ENCODE data around the gene PRPH. TPM values are rescaled to one million over a fixed set of nuclear protein-coding genes. Genes with fewer than 3 reads are reported as not detected.
A peak's percentile ranks its signal among the peaks of the same experiment; 100 is the strongest.

PRPH gene
- total and polyA plus RNA-seq, 2 donors (not counting 1 experiment from before 2014, with no cell fraction given) = not detected

- Mint-ChIP-seq H3K4me1 (peaks cover 27% of the 10 kb centered on the region), H3K9me3 (ENCODE audit: insufficient read depth) (no peaks in the 10 kb centered on the region), H3K27ac (no peak overlapping the region), H3K27me3 (peaks cover 51% of the 10 kb centered on the region), H3K4me3 (peak overlapping the region; percentile 67)
- TF ChIP-seq CTCF (IDR thresholded peaks at IDR 0.05) = no peak
- intact Hi-C loops (cut with micrococcal nuclease) = no loop called here
- Histone ChIP-seq H3K4me1 (ENCODE audit: control insufficient read depth in 2 of 2, insufficient read depth in 2 of 2, low read length in 2 of 2) (peaks cover 30 to 40% of the 10 kb centered on the region in 2 donors), H3K27me3 (replicated peaks in 1 of 4; ENCODE audit: control extremely low read depth in 1 of 4, control insufficient read depth in 3 of 4, insufficient read depth in 4 of 4, low read length in 3 of 4) (peaks cover 0 to 67% (median 34%) of the 10 kb centered on the region in 4 experiments), H3K4me3 (ENCODE audit: control extremely low read depth in 1 of 5, extremely low read depth in 1 of 5, insufficient read depth in 1 of 5, low read depth in 2 of 5, low read length in 4 of 5) (peak overlapping the region in 1 of 5 experiments; percentile 42), H2AFZ (ENCODE audit: insufficient read depth, low read depth, low read length, poor library complexity, severe bottlenecking) (peak overlapping the region; percentile 5), H3K4me2 (replicated peaks; ENCODE audit: low read depth, low read length, poor library complexity, severe bottlenecking) (peak overlapping the region; percentile 81), H3K79me2 (ENCODE audit: control insufficient read depth, insufficient read depth, low read length) (no peaks in the 10 kb centered on the region), H3K9me3 (ENCODE audit: control extremely low read depth in 1 of 3, control insufficient read depth in 2 of 3, insufficient read depth in 1 of 3, low read length in 2 of 3) (peaks cover 0 to 18% (median 0%) of the 10 kb centered on the region in 3 donors), H3K9ac (ENCODE audit: low read length) (peak overlapping the region; percentile 51), H3K27ac (ENCODE audit: low read length in 2 of 2) (no peak overlapping the region), H4K20me1 (ENCODE audit: control insufficient read depth, insufficient read depth, low read length, poor library complexity, severe bottlenecking) (no peaks in the 10 kb centered on the region), H3K36me3 (replicated peaks in 1 of 2; ENCODE audit: control extremely low read depth in 1 of 2, control insufficient read depth in 1 of 2, extremely low read depth in 1 of 2, insufficient read depth in 2 of 2, low read length in 1 of 2) (no peaks in the 10 kb centered on the region)
- no peak for DNase-seq
- POLR2A ChIA-PET = no interaction called here
- WGBS (ENCODE audit: insufficient coverage) = 21% methylated on average over 4 of the region's 8 CpGs
- CTCF ChIA-PET = interaction anchor here (1.2 to 13.4 kb wide), 6 partner anchors 9 to 444 kb away, joined by 3 to 125 read pairs (median 11); partner anchors contain the start of genes DNAJC22 and TMBIM6
- ATAC-seq (ENCODE audit: low read depth) = peak; percentile 18
These were observed 2.7 kb downstream of the PRPH start for GRCh38 chr12:49297695-49298060.

- Histone ChIP-seq H4K20me1 (ENCODE audit: control insufficient read depth, insufficient read depth, low read length, poor library complexity, severe bottlenecking) (no peaks in the 10 kb centered on the region), H3K9ac (ENCODE audit: low read length) (no peak overlapping the region), H3K79me2 (ENCODE audit: control insufficient read depth, insufficient read depth, low read length) (no peaks in the 10 kb centered on the region), H3K4me2 (replicated peaks; ENCODE audit: low read depth, low read length, poor library complexity, severe bottlenecking) (no peak overlapping the region), H3K27me3 (replicated peaks in 1 of 4; ENCODE audit: control extremely low read depth in 1 of 4, control insufficient read depth in 3 of 4, insufficient read depth in 4 of 4, low read length in 3 of 4) (peaks cover 0 to 68% (median 34%) of the 10 kb centered on the region in 4 experiments), H3K4me3 (ENCODE audit: control extremely low read depth in 1 of 5, extremely low read depth in 1 of 5, insufficient read depth in 1 of 5, low read depth in 2 of 5, low read length in 4 of 5) (no peak overlapping the region), H3K9me3 (ENCODE audit: control extremely low read depth in 1 of 3, control insufficient read depth in 2 of 3, insufficient read depth in 1 of 3, low read length in 2 of 3) (peaks cover 0 to 18% (median 0%) of the 10 kb centered on the region in 3 donors), H3K4me1 (ENCODE audit: control insufficient read depth in 2 of 2, insufficient read depth in 2 of 2, low read length in 2 of 2) (peaks cover 30 to 40% of the 10 kb centered on the region in 2 donors), H3K36me3 (replicated peaks in 1 of 2; ENCODE audit: control extremely low read depth in 1 of 2, control insufficient read depth in 1 of 2, extremely low read depth in 1 of 2, insufficient read depth in 2 of 2, low read length in 1 of 2) (no peaks in the 10 kb centered on the region), H3K27ac (ENCODE audit: low read length in 2 of 2) (no peak overlapping the region), H2AFZ (ENCODE audit: insufficient read depth, low read depth, low read length, poor library complexity, severe bottlenecking) (no peak overlapping the region)
- peaks cover 27% of the 10 kb centered on the region for H3K4me1 Mint-ChIP-seq
- WGBS (ENCODE audit: insufficient coverage) = 51% methylated on average over 6 of the region's 6 CpGs
- intact Hi-C loops (cut with micrococcal nuclease) = no loop called here
- ChIA-PET POLR2A (no interaction called here), CTCF (interaction anchor here (1.8 to 5.3 kb wide), 2 partner anchors 10 to 49 kb away, joined by 9 to 30 read pairs; partner anchors contain the start of gene DNAJC22)
- no peak for TF ChIP-seq EZH2 (IDR thresholded peaks at IDR 0.05; ENCODE audit: borderline replicate concordance, insufficient read depth, low read depth, low read length, poor library complexity, severe bottlenecking)
- TF ChIP-seq CTCF (IDR thresholded peaks at IDR 0.05) = no peak
- no peak for DNase-seq
- H3K27me3 Mint-ChIP-seq = peaks cover 55% of the 10 kb centered on the region
- no peak for ATAC-seq (ENCODE audit: low read depth)
- no peaks in the 10 kb centered on the region for H3K9me3 Mint-ChIP-seq (ENCODE audit: insufficient read depth)
- H3K4me3 Mint-ChIP-seq = peak overlapping the region; percentile 67
- no peak overlapping the region for H3K27ac Mint-ChIP-seq
These were observed 3.2 kb downstream of the PRPH start for GRCh38 chr12:49298160-49298559.
